SK-N-SH treated with all-trans-retinoic acid at 6 μM for 48 hours (cell line): Measurements from ENCODE around the gene SURF6.
"Not testable (repeated sequence)": the region's sequence is repeated elsewhere in the genome, so short reads cannot be mapped to it uniquely, and the experiment has no call there.

Experiments used
- ATAC-seq: fragments of 200-7000 bp; cut with Tn5 transposase; 3 replicates; pipeline ENCODE4 v1.9.1; 2020; ENCODE audit warnings: mild to moderate bottlenecking, moderate library complexity
- ARNTL ChIP-seq: fragments of 450-650 bp; formaldehyde crosslinking; IDR thresholded peaks from 2 replicates; pipeline ENCODE4 v1.5.0; 2020; ENCODE audit warnings: low read depth, mild to moderate bottlenecking, moderate library complexity, borderline replicate concordance
- BACH2 ChIP-seq: fragments of 250-450 bp; sonication (Bioruptor Pico); IDR thresholded peaks from 2 replicates; pipeline ENCODE4 v1.9.0; 2021; ENCODE audit warnings: mild to moderate bottlenecking, borderline replicate concordance
- ESRRG ChIP-seq: fragments of 250-450 bp; sonication (Bioruptor Pico); IDR thresholded peaks from 2 replicates; pipeline ENCODE4 v1.6.1; 2021; ENCODE audit warnings: mild to moderate bottlenecking
- OSR1 ChIP-seq: fragments of 250-450 bp; sonication (Bioruptor Pico); IDR thresholded peaks from 2 replicates; pipeline ENCODE4 v1.8.0; 2022; ENCODE audit warnings: moderate library complexity, mild to moderate bottlenecking, inconsistent platforms
- POU6F1 ChIP-seq: fragments of 250-450 bp; sonication (Bioruptor Pico); IDR thresholded peaks from 2 replicates; pipeline ENCODE4 v1.8.0; 2021; ENCODE audit warnings: low read depth, mild to moderate bottlenecking, moderate library complexity, borderline replicate concordance
- PPARA ChIP-seq: fragments of 250-450 bp; sonication (Bioruptor Pico); IDR thresholded peaks from 2 replicates; pipeline ENCODE4 v1.5.0; 2020; ENCODE audit warnings: mild to moderate bottlenecking, borderline replicate concordance
- SNAI2 ChIP-seq: fragments of 250-450 bp; sonication (Bioruptor Pico); IDR thresholded peaks from 2 replicates; pipeline ENCODE4 v1.5.0; 2020; ENCODE audit warnings: mild to moderate bottlenecking, moderate library complexity
- TOX ChIP-seq: fragments of 250-450 bp; sonication (Bioruptor Pico); IDR thresholded peaks from 2 replicates; pipeline ENCODE4 v1.8.0; 2021; ENCODE audit warnings: mild to moderate bottlenecking, moderate library complexity, borderline replicate concordance
- ZC3H10 ChIP-seq: fragments of 250-450 bp; sonication (Bioruptor Pico); IDR thresholded peaks from 2 replicates; pipeline ENCODE4 v1.5.1; 2021; ENCODE audit warnings: mild to moderate bottlenecking, moderate library complexity
- ZFP3 ChIP-seq: fragments of 250-450 bp; sonication (Bioruptor Pico); IDR thresholded peaks from 2 replicates; pipeline ENCODE4 v1.5.0; 2020; ENCODE audit warnings: mild to moderate bottlenecking, moderate library complexity
- ZFP30 ChIP-seq: fragments of 450-650 bp; formaldehyde crosslinking; IDR thresholded peaks from 2 replicates; pipeline ENCODE4 v1.5.0; 2022; ENCODE audit warnings: mild to moderate bottlenecking, moderate library complexity
- ZNF8 ChIP-seq: fragments of 450-650 bp; formaldehyde crosslinking; IDR thresholded peaks from 2 replicates; pipeline ENCODE4 v1.5.0; 2020; ENCODE audit warnings: mild to moderate bottlenecking, moderate library complexity
- TF ChIP-seq, protein P1 (sequence below): fragments of 250-450 bp; sonication (Bioruptor Pico); IDR thresholded peaks from 2 replicates; pipeline ENCODE4 v1.8.0; 2020; ENCODE audit warnings: mild to moderate bottlenecking, moderate library complexity, borderline replicate concordance
- TF ChIP-seq, protein P2 (sequence below): fragments of 250-450 bp; sonication (Bioruptor Pico); IDR thresholded peaks from 2 replicates; pipeline ENCODE4 v1.5.1; 2020; ENCODE audit warnings: low read depth, mild to moderate bottlenecking, moderate library complexity
- TF ChIP-seq, protein P3 (sequence below): fragments of 250-450 bp; sonication (Bioruptor Pico); IDR thresholded peaks from 2 replicates; pipeline ENCODE4 v1.5.1; 2021; ENCODE audit warnings: mild to moderate bottlenecking, moderate library complexity

Gene SURF6

GRCh38 chr9:133339641-133340040, 3.7 kb upstream of the SURF6 start:
- no peak for ATAC-seq
- TF ChIP-seq ZFP3 (no peak), SNAI2 (CRISPR knock-in tag) (no peak), ARNTL (CRISPR knock-in tag) (no peak)
- TF ChIP-seq, protein P1, sequence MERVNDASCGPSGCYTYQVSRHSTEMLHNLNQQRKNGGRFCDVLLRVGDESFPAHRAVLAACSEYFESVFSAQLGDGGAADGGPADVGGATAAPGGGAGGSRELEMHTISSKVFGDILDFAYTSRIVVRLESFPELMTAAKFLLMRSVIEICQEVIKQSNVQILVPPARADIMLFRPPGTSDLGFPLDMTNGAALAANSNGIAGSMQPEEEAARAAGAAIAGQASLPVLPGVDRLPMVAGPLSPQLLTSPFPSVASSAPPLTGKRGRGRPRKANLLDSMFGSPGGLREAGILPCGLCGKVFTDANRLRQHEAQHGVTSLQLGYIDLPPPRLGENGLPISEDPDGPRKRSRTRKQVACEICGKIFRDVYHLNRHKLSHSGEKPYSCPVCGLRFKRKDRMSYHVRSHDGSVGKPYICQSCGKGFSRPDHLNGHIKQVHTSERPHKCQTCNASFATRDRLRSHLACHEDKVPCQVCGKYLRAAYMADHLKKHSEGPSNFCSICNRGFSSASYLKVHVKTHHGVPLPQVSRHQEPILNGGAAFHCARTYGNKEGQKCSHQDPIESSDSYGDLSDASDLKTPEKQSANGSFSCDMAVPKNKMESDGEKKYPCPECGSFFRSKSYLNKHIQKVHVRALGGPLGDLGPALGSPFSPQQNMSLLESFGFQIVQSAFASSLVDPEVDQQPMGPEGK, result no peak

DNA sequence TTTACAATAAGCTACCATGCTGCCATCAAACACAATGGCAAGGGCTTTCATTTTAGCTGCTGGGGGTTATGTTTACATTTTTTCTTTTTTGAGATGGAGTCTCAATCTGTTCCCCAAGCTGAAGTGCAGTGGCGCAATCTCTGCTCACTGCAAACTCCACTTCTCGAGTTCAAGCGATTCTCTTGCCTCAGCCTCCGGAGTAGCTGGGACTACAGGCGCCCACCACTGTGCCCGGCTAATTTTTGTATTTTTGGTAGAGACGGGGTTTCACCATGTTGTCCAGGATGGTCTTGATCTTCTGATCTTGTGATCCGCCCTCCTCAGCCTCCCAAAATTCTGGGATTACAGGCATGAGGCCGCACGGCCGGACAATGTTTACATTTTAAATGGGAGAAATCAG, 1.1 kb downstream of the SURF6 start:
- not testable (repeated sequence) for ATAC-seq

DNA sequence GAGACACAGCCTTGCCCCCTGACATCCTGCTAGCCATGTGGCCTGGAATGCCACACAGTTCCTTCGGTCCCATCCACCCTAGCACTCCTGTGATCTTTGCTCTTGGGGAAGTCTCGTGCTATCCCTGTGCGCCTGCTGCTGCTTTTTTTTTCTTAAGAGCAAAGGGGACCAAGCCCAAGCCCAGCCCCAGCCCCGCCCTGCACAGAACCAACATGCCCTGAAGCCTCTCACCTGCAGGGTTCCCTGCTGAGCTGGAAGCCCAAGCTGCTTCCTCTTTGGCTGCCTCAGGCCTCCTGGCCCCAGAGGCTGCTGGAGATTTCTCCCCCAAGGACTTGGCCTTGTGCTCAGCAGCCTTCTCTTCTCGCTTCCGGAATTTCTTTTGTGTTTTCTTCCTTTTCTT, 1.8 kb downstream of the SURF6 start:
- TF ChIP-seq POU6F1 (CRISPR knock-in tag) (no peak), BACH2 (CRISPR knock-in tag) (no peak), ZFP30 (no peak), ZNF8 (CRISPR knock-in tag) (no peak)
- ATAC-seq, result no peak

- no peak for ATAC-seq
- no peak for TF ChIP-seq ZFP30
- TF ChIP-seq, protein P1, result no peak
- TF ChIP-seq ZC3H10 (CRISPR knock-in tag), result no peak
- TF ChIP-seq, protein P2, sequence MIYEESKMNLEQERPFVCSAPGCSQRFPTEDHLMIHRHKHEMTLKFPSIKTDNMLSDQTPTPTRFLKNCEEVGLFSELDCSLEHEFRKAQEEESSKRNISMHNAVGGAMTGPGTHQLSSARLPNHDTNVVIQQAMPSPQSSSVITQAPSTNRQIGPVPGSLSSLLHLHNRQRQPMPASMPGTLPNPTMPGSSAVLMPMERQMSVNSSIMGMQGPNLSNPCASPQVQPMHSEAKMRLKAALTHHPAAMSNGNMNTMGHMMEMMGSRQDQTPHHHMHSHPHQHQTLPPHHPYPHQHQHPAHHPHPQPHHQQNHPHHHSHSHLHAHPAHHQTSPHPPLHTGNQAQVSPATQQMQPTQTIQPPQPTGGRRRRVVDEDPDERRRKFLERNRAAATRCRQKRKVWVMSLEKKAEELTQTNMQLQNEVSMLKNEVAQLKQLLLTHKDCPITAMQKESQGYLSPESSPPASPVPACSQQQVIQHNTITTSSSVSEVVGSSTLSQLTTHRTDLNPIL, result no peak
- TF ChIP-seq PPARA (CRISPR knock-in tag), result no peak
- TF ChIP-seq BACH2 (CRISPR knock-in tag), result no peak
Observed at GRCh38 chr9:133333566-133333965, 2.4 kb downstream of the SURF6 start.

GRCh38 chr9:133333011-133333410, 3.0 kb downstream of the SURF6 start:
- TF ChIP-seq BACH2 (CRISPR knock-in tag), result no peak
- no peak for TF ChIP-seq ZC3H10 (CRISPR knock-in tag)
- TF ChIP-seq ESRRG (CRISPR knock-in tag), result no peak
- TF ChIP-seq OSR1, result no peak
- TF ChIP-seq, protein P1, result no peak
- TF ChIP-seq, protein P3, sequence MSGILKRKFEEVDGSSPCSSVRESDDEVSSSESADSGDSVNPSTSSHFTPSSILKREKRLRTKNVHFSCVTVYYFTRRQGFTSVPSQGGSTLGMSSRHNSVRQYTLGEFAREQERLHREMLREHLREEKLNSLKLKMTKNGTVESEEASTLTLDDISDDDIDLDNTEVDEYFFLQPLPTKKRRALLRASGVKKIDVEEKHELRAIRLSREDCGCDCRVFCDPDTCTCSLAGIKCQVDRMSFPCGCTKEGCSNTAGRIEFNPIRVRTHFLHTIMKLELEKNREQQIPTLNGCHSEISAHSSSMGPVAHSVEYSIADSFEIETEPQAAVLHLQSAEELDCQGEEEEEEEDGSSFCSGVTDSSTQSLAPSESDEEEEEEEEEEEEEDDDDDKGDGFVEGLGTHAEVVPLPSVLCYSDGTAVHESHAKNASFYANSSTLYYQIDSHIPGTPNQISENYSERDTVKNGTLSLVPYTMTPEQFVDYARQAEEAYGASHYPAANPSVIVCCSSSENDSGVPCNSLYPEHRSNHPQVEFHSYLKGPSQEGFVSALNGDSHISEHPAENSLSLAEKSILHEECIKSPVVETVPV (CRISPR knock-in tag), result no peak
- TF ChIP-seq SNAI2 (CRISPR knock-in tag), result no peak
- TF ChIP-seq TOX (CRISPR knock-in tag), result no peak
- no peak for TF ChIP-seq ZFP30
- no peak for ATAC-seq
